ENCODE measurements around the gene LRP1-AS.

LRP1-AS gene

GRCh38 chr12:57095440-57095839 lies 52.0 kb downstream of the LRP1-AS start:
- DNase-seq, result no peak

All from MV-4-11 (cell line).